ELR (cell line): Measurements from ENCODE around the gene TWSG1.

Source experiments
- DNase-seq: peaks from one replicate; pipeline ENCODE4 v3.0.0-alpha.2; 2015; ENCODE audit warnings: low read depth

The TWSG1 gene

GRCh38 chr18:9334329-9334972 is at the start of gene TWSG1:
TSS of gene TWSG1 (plus strand) at chr18:9334773. CDS start at chr18:9337230, 2,457 bp downstream.
- peak; percentile 97 for DNase-seq

- no peak for DNase-seq
These were observed 49.0 kb upstream of the TWSG1 start for GRCh38 chr18:9285604-9286003.

GRCh38 chr18:9287036-9287435 is 47.5 kb upstream of the TWSG1 start:
- no peak for DNase-seq

GRCh38 chr18:9289698-9290097 is 44.9 kb upstream of the TWSG1 start:
- no peak for DNase-seq

GRCh38 chr18:9290156-9290555 is 44.4 kb upstream of the TWSG1 start:
- no peak for DNase-seq

- no peak for DNase-seq
These were observed 42.5 kb upstream of the TWSG1 start for GRCh38 chr18:9292047-9292446.

- no peak for DNase-seq
These were observed 40.6 kb upstream of the TWSG1 start for GRCh38 chr18:9293948-9294347.

GRCh38 chr18:9296233-9297006 is 38.2 kb upstream of the TWSG1 start:
- no peak for DNase-seq

- no peak for DNase-seq
These were observed 37.6 kb upstream of the TWSG1 start for GRCh38 chr18:9297007-9297393.

GRCh38 chr18:9304388-9305070 is 30.0 kb upstream of the TWSG1 start:
- no peak for DNase-seq

GRCh38 chr18:9319333-9319732 is 15.2 kb upstream of the TWSG1 start:
- DNase-seq: no peak

GRCh38 chr18:9321017-9321452 is 13.5 kb upstream of the TWSG1 start:
- peak; percentile 51 for DNase-seq

- no peak for DNase-seq
These were observed 12.8 kb upstream of the TWSG1 start for GRCh38 chr18:9321736-9322135.

GRCh38 chr18:9322744-9323143 is 11.8 kb upstream of the TWSG1 start:
- DNase-seq: no peak

GRCh38 chr18:9323750-9324445 is 10.7 kb upstream of the TWSG1 start:
- DNase-seq: peak; percentile 27

GRCh38 chr18:9325716-9326115 is 8.9 kb upstream of the TWSG1 start:
- no peak for DNase-seq

- peak; percentile 30 for DNase-seq
These were observed 5.8 kb upstream of the TWSG1 start for GRCh38 chr18:9328776-9329175.

GRCh38 chr18:9329471-9329870 is 5.1 kb upstream of the TWSG1 start:
- DNase-seq: no peak

- DNase-seq: no peak
These were observed 4.2 kb upstream of the TWSG1 start for GRCh38 chr18:9330419-9330818.

- peak; percentile 73 for DNase-seq
These were observed 888 bp upstream of the TWSG1 start for GRCh38 chr18:9333441-9334328.

- DNase-seq: peak; percentile 63
These were observed 562 bp downstream of the TWSG1 start for GRCh38 chr18:9334973-9335696.
